Neural cell (in vitro differentiated cells): ENCODE data around the gene CDK6. TPM values are rescaled to one million over a fixed set of nuclear protein-coding genes. Genes with fewer than 3 reads are reported as not detected.

Source experiments
- H2AFZ ChIP-seq: fragments of 200-600, 300-800 bp; sonication (generic), shearing (Covaris generic); 2 replicates; pipeline ENCODE4 v1.6.0; 2014; ENCODE audit warnings: low read depth, mild to moderate bottlenecking, antibody characterized with exemption, low read length, moderate library complexity
- H3F3A ChIP-seq: fragments of 200-600 bp; shearing (Covaris generic); 2 replicates; pipeline ENCODE4 v1.6.1; 2016; ENCODE audit warnings: mild to moderate bottlenecking, moderate library complexity, mixed read lengths, antibody characterized with exemption, low read length; ENCODE audit not compliant: insufficient read depth, poor library complexity, severe bottlenecking
- H3K27ac ChIP-seq: fragments of 200-600, 300-800 bp; sonication (generic), shearing (Covaris generic); 2 replicates; pipeline ENCODE4 v1.5.1; 2014; ENCODE audit warnings: mild to moderate bottlenecking, low read length, moderate library complexity
- H3K27me3 ChIP-seq: fragments of 300-800, 200-600 bp; sonication (generic), shearing (Covaris generic); 2 replicates; pipeline ENCODE4 v1.6.0; 2014; ENCODE audit warnings: mild to moderate bottlenecking, low read depth, low read length, moderate library complexity; ENCODE audit not compliant: insufficient read depth
- H3K36me3 ChIP-seq: fragments of 300-800, 200-600 bp; sonication (generic), shearing (Covaris generic); 2 replicates; pipeline ENCODE4 v1.5.1; 2014; ENCODE audit warnings: mild to moderate bottlenecking, antibody characterized with exemption, low read length, moderate library complexity; ENCODE audit not compliant: insufficient read depth
- H3K4me2 ChIP-seq: fragments of 300-800, 200-600 bp; sonication (generic), shearing (Covaris generic); 2 replicates; pipeline ENCODE4 v1.6.0; 2014; ENCODE audit warnings: mild to moderate bottlenecking, low read length
- H3K4me3 ChIP-seq: fragments of 300-800, 200-600 bp; sonication (generic), shearing (Covaris generic); 2 replicates; pipeline ENCODE4 v1.5.1; 2014; ENCODE audit warnings: mild to moderate bottlenecking, low read length, moderate library complexity
- H3K79me2 ChIP-seq: fragments of 200-600 bp; shearing (Covaris generic); replicated peaks from 2 replicates; pipeline ENCODE4 v1.6.0; 2014; ENCODE audit warnings: mild to moderate bottlenecking, low read length, moderate library complexity; ENCODE audit not compliant: insufficient read depth
- H3K9ac ChIP-seq: fragments of 300-800, 200-600 bp; sonication (generic), shearing (Covaris generic); 2 replicates; pipeline ENCODE4 v1.6.1; 2016; ENCODE audit warnings: mild to moderate bottlenecking, low read length, mixed read lengths
- H3K9me2 ChIP-seq: fragments of 200-600 bp; shearing (Covaris generic); 2 replicates; pipeline ENCODE4 v1.6.1; 2016; ENCODE audit warnings: mild to moderate bottlenecking, low read length, mixed read lengths; ENCODE audit not compliant: insufficient read depth
- H3K9me3 ChIP-seq: fragments of 200-600, 300-800 bp; sonication (generic), shearing (Covaris generic); 2 replicates; pipeline ENCODE4 v1.6.1; 2016; ENCODE audit warnings: mild to moderate bottlenecking, mixed run types, low read length, moderate library complexity, mixed read lengths
- H4K20me1 ChIP-seq: fragments of 200-600 bp; shearing (Covaris generic); 2 replicates; pipeline ENCODE4 v1.6.1; 2016; ENCODE audit warnings: mild to moderate bottlenecking, mixed run types; ENCODE audit not compliant: insufficient read depth
- EP300 ChIP-seq: fragments of 450-650 bp; conservative IDR thresholded peaks from 2 replicates; pipeline ENCODE4 v1.6.1; 2014; ENCODE audit warnings: antibody characterized with exemption, mild to moderate bottlenecking, moderate library complexity; ENCODE audit not compliant: poor library complexity, severe bottlenecking
- EZH2 ChIP-seq: fragments of 200-600, 300-800 bp; shearing (Covaris generic), sonication (generic); IDR thresholded peaks from 2 replicates; pipeline ENCODE4 v1.6.1; 2014; ENCODE audit warnings: antibody characterized with exemption, low read length, borderline replicate concordance, mild to moderate bottlenecking; ENCODE audit not compliant: insufficient read depth, poor library complexity, severe bottlenecking
- MXI1 ChIP-seq: fragments of 450-650 bp; conservative IDR thresholded peaks from 2 replicates; pipeline ENCODE4 v1.6.1; 2014; ENCODE audit warnings: antibody characterized with exemption, mild to moderate bottlenecking; ENCODE audit not compliant: poor library complexity, severe bottlenecking
- POLR2AphosphoS5 ChIP-seq: IDR thresholded peaks from 2 replicates; pipeline ENCODE4 v1.6.1; 2012
- RAD21 ChIP-seq: fragments of 450-650 bp; conservative IDR thresholded peaks from 2 replicates; pipeline ENCODE4 v1.6.1; 2014; ENCODE audit warnings: antibody characterized with exemption, mild to moderate bottlenecking, moderate library complexity
- SMC3 ChIP-seq: fragments of 450-650 bp; conservative IDR thresholded peaks from 2 replicates; pipeline ENCODE4 v1.6.1; 2014; ENCODE audit warnings: antibody characterized with exemption, mild to moderate bottlenecking, moderate library complexity; ENCODE audit not compliant: poor library complexity
- TAF1 ChIP-seq: IDR thresholded peaks from 2 replicates; pipeline ENCODE4 v1.6.1; 2012; ENCODE audit warnings: low read depth
- polyA plus RNA-seq: library from polyadenylated mRNA; depleted of rRNA; stranded (reverse); fragments of >200 nt; gene quantifications from 2 replicates; pipeline ENCODE4 v1.2.3, GENCODE V29; 2014
- TF ChIP-seq, protein P1 (sequence below): IDR thresholded peaks from 2 replicates; pipeline ENCODE4 v1.6.1; 2012; ENCODE audit warnings: borderline replicate concordance
- TF ChIP-seq, protein P2 (sequence below): fragments of 450-650 bp; IDR thresholded peaks from 2 replicates; pipeline ENCODE4 v1.5.1; 2014; ENCODE audit warnings: antibody characterized with exemption, mild to moderate bottlenecking, moderate library complexity; ENCODE audit not compliant: poor library complexity, severe bottlenecking

Gene CDK6
- polyA plus RNA-seq, 1 donor from 2014 or later, result 4.1 TPM

DNA sequence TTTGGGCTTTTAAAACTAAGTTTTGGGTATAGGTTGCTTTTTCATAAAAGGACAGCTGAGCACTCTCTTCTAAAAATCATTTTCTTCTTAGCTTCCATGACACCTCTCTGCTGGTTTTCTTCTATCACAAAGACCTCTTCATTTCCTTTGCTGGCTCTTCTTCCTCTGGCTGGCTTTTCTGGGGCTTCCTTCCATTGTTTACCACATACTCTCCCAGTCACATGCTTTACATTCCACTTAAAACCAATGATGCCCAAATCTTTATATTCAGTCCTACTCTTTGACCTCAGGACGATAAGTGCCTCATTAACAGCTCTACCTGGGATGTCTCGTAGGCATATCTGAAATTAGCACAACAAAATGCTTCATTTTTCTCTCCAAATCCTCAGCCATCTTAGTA is 273.0 kb downstream of the CDK6 start:
- H3K79me2 ChIP-seq, result no peaks in the 10 kb centered on the region
- no peaks in the 10 kb centered on the region for H3K27me3 ChIP-seq
- H3K36me3 ChIP-seq, result no peaks in the 10 kb centered on the region
- no peak overlapping the region for H3K4me3 ChIP-seq
- no peaks in the 10 kb centered on the region for H3K9me2 ChIP-seq
- H3K9me3 ChIP-seq, result no peaks in the 10 kb centered on the region
- no peak overlapping the region for H3K27ac ChIP-seq
- H2AFZ ChIP-seq, result no peak overlapping the region
- no peak for TF ChIP-seq POLR2AphosphoS5
- no peak for TF ChIP-seq SMC3
- no peak for TF ChIP-seq RAD21
- no peak for TF ChIP-seq EP300
- no peaks in the 10 kb centered on the region for H3F3A ChIP-seq
- H4K20me1 ChIP-seq, result no peaks in the 10 kb centered on the region
- H3K4me2 ChIP-seq, result no peak overlapping the region
- no peak overlapping the region for H3K9ac ChIP-seq

DNA sequence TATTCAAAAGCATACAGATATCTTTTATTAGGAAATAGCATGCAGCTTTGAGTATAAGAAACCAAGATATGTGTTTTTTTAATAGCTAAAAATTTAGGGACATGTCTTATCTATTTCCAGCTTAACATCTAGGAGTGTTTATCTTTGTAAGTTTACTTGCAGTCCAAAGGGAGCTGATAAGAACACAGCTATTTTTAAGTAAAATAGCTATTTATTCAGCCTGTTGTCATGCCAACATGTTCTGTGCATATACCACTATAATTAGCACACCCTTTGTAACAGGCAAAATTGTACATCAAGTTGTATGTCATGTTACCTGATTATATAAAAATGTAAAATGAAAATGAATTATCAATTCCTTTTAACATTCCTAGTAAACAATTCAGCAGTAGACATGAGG is 275.8 kb downstream of the CDK6 start:
- Histone ChIP-seq H3K27me3 (no peaks in the 10 kb centered on the region), H3K9me2 (no peaks in the 10 kb centered on the region), H3K79me2 (no peaks in the 10 kb centered on the region), H3K36me3 (no peaks in the 10 kb centered on the region), H3K9ac (no peak overlapping the region), H3K4me3 (no peak overlapping the region), H3K27ac (no peak overlapping the region), H4K20me1 (no peaks in the 10 kb centered on the region), H3K4me2 (no peak overlapping the region), H2AFZ (no peak overlapping the region), H3F3A (no peaks in the 10 kb centered on the region), H3K9me3 (no peaks in the 10 kb centered on the region)
- no peak for TF ChIP-seq TAF1
- TF ChIP-seq, protein P1, sequence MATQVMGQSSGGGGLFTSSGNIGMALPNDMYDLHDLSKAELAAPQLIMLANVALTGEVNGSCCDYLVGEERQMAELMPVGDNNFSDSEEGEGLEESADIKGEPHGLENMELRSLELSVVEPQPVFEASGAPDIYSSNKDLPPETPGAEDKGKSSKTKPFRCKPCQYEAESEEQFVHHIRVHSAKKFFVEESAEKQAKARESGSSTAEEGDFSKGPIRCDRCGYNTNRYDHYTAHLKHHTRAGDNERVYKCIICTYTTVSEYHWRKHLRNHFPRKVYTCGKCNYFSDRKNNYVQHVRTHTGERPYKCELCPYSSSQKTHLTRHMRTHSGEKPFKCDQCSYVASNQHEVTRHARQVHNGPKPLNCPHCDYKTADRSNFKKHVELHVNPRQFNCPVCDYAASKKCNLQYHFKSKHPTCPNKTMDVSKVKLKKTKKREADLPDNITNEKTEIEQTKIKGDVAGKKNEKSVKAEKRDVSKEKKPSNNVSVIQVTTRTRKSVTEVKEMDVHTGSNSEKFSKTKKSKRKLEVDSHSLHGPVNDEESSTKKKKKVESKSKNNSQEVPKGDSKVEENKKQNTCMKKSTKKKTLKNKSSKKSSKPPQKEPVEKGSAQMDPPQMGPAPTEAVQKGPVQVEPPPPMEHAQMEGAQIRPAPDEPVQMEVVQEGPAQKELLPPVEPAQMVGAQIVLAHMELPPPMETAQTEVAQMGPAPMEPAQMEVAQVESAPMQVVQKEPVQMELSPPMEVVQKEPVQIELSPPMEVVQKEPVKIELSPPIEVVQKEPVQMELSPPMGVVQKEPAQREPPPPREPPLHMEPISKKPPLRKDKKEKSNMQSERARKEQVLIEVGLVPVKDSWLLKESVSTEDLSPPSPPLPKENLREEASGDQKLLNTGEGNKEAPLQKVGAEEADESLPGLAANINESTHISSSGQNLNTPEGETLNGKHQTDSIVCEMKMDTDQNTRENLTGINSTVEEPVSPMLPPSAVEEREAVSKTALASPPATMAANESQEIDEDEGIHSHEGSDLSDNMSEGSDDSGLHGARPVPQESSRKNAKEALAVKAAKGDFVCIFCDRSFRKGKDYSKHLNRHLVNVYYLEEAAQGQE, result no peak
- TF ChIP-seq EZH2, result no peak
- TF ChIP-seq POLR2AphosphoS5, result no peak
- TF ChIP-seq EP300, result no peak
- TF ChIP-seq RAD21, result no peak
- TF ChIP-seq, protein P2, sequence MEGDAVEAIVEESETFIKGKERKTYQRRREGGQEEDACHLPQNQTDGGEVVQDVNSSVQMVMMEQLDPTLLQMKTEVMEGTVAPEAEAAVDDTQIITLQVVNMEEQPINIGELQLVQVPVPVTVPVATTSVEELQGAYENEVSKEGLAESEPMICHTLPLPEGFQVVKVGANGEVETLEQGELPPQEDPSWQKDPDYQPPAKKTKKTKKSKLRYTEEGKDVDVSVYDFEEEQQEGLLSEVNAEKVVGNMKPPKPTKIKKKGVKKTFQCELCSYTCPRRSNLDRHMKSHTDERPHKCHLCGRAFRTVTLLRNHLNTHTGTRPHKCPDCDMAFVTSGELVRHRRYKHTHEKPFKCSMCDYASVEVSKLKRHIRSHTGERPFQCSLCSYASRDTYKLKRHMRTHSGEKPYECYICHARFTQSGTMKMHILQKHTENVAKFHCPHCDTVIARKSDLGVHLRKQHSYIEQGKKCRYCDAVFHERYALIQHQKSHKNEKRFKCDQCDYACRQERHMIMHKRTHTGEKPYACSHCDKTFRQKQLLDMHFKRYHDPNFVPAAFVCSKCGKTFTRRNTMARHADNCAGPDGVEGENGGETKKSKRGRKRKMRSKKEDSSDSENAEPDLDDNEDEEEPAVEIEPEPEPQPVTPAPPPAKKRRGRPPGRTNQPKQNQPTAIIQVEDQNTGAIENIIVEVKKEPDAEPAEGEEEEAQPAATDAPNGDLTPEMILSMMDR, result no peak
- TF ChIP-seq MXI1, result no peak
- TF ChIP-seq SMC3, result no peak
